Omental fat pad (tissue), 4 donors: ENCODE data around the gene SETD7. TPM values are rescaled to one million over a fixed set of nuclear protein-coding genes. Genes with fewer than 3 reads are reported as not detected.
"Not testable (repeated sequence)": the region's sequence is repeated elsewhere in the genome, so short reads cannot be mapped to it uniquely, and the experiment has no call there.

Experiments used
- ATAC-seq: fragments of 150-250 bp; one replicate; pipeline ENCODE4 v1.9.1; 2016; ENCODE audit warnings: mild to moderate bottlenecking, moderate library complexity; ENCODE audit not compliant: low FRiP score
- DNase-seq: peaks from one replicate; pipeline ENCODE4 v3.0.0-alpha.2; 2019; ENCODE audit warnings: low spot score
- total RNA-seq, 4 donors: library from RNA; depleted of rRNA; stranded (reverse); fragments of >200 nt; gene quantifications; one replicate each; pipeline ENCODE4 v1.1.0, GENCODE V29; 2016
- TF ChIP-seq, protein P1 (sequence below), 3 donors: fragments of 450-650 bp; IDR thresholded peaks; one replicate each; pipeline ENCODE4 v1.5.1; 2016 to 2017; ENCODE audit warnings: antibody characterized with exemption in 3 of 3, mild to moderate bottlenecking in 3 of 3, moderate library complexity in 2 of 3

Gene SETD7
- total RNA-seq, 4 donors from 2014 or later, result 71.7 to 92.7 (median 82.2) TPM

- peak; percentile 91 for DNase-seq
- TF ChIP-seq, protein P1, sequence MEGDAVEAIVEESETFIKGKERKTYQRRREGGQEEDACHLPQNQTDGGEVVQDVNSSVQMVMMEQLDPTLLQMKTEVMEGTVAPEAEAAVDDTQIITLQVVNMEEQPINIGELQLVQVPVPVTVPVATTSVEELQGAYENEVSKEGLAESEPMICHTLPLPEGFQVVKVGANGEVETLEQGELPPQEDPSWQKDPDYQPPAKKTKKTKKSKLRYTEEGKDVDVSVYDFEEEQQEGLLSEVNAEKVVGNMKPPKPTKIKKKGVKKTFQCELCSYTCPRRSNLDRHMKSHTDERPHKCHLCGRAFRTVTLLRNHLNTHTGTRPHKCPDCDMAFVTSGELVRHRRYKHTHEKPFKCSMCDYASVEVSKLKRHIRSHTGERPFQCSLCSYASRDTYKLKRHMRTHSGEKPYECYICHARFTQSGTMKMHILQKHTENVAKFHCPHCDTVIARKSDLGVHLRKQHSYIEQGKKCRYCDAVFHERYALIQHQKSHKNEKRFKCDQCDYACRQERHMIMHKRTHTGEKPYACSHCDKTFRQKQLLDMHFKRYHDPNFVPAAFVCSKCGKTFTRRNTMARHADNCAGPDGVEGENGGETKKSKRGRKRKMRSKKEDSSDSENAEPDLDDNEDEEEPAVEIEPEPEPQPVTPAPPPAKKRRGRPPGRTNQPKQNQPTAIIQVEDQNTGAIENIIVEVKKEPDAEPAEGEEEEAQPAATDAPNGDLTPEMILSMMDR (IDR thresholded peaks at IDR 0.05), result peak in 1 of 3 donors; percentile 18
- ATAC-seq, result peak; percentile 98
These were observed 102.5 kb downstream of the SETD7 start for GRCh38 chr4:139453371-139454110.

- TF ChIP-seq, protein P1 (IDR thresholded peaks at IDR 0.05), result no peak
- ATAC-seq, result peak; percentile 22
- DNase-seq, result no peak
These were observed 103.0 kb downstream of the SETD7 start for GRCh38 chr4:139453041-139453370.

GRCh38 chr4:139451997-139452396, 104.0 kb downstream of the SETD7 start:
- ATAC-seq (no peak), DNase-seq (no peak)
- TF ChIP-seq, protein P1 (IDR thresholded peaks at IDR 0.05), result no peak

GRCh38 chr4:139450586-139450985, 105.4 kb downstream of the SETD7 start:
- DNase-seq (no peak), ATAC-seq (no peak)
- TF ChIP-seq, protein P1 (IDR thresholded peaks at IDR 0.05), result no peak

DNA sequence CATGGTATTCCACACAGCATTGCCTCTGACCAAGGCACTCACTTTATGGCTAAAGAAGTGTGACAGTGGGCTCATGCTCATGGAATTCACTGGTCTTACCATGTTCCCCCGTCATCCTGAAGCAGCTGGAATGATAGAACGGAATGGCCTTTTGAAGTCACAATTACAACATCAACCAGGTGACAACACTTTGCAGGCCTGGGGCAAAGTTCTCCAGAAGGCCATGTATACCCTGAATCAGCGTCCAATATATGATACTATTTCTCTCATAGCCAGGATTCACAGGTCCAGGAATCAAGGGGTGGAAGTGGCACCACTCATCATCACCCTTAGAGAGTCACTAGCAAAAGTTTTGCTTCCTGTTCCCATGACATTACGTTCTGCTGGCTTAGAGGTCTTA, 108.9 kb downstream of the SETD7 start:
- not testable (repeated sequence) for ATAC-seq, DNase-seq

Other genes with a start within 250 kb of the SETD7 start
- gene RAB33B, start 102.1 kb downstream of the SETD7 start, total RNA-seq, result 10 to 100 TPM in 2 of 4 donors, 1 to 10 TPM in 2; 7.4 to 14.8 (median 10.6) TPM
- 10 to 100 TPM; 24.6 to 83.1 (median 45.4) TPM for gene MGST2, start 109.6 kb upstream of the SETD7 start, total RNA-seq